HG03039 (cell line): ENCODE results near the gene CDNF.
"Not testable (repeated sequence)": the region's sequence is repeated elsewhere in the genome, so short reads cannot be mapped to it uniquely, and the experiment has no call there.

Experiments
- ATAC-seq: cut with Tn5 transposase; IDR thresholded peaks from one replicate; pipeline ENCODE4 v1.9.1; 2021; ENCODE audit warnings: mild to moderate bottlenecking, moderate library complexity; ENCODE audit not compliant: unreplicated experiment

The CDNF gene

GRCh38 chr10:14837757-14838581 lies at the start of gene CDNF, which contains the start of the genes HSPA14 and MSANTD7:
Gene CDNF, minus strand, starts transcription at chr10:14838037. Its CDS starts 91 bp downstream, at chr10:14837946.
Gene HSPA14, plus strand, starts transcription at chr10:14838306. Its CDS starts 97 bp downstream, at chr10:14838403.
Gene MSANTD7, plus strand, starts transcription at chr10:14838306. Its CDS starts 3,979 bp downstream, at chr10:14842285.
- ATAC-seq, result peak; percentile 93

DNA sequence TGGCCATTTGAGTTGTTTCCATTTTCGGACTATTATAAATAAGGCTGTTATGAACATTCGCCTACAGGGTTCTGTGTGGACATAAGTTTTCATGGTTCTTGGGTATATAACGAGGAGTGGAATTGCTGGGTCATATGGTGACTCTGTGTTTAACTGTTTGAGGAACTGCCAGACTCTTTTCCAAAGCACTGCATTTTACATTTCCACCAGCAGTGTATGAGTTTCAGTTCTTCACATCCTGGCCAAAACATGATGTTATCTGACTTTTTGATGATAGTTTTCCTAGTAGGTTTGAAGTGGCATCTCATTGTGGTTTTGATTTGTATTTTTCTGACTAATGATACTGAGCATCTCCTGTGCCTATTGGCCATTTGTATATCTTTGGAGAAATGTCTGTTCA lies 46.2 kb upstream of the CDNF start:
- ATAC-seq, result no peak

- ATAC-seq, result no peak
These were observed 42.4 kb upstream of the CDNF start for GRCh38 chr10:14880229-14880628.

GRCh38 chr10:14879928-14880193 lies 42.0 kb upstream of the CDNF start:
- ATAC-seq, result no peak

GRCh38 chr10:14879124-14879927 lies 41.5 kb upstream of the CDNF start:
- peak; percentile 13 for ATAC-seq

DNA sequence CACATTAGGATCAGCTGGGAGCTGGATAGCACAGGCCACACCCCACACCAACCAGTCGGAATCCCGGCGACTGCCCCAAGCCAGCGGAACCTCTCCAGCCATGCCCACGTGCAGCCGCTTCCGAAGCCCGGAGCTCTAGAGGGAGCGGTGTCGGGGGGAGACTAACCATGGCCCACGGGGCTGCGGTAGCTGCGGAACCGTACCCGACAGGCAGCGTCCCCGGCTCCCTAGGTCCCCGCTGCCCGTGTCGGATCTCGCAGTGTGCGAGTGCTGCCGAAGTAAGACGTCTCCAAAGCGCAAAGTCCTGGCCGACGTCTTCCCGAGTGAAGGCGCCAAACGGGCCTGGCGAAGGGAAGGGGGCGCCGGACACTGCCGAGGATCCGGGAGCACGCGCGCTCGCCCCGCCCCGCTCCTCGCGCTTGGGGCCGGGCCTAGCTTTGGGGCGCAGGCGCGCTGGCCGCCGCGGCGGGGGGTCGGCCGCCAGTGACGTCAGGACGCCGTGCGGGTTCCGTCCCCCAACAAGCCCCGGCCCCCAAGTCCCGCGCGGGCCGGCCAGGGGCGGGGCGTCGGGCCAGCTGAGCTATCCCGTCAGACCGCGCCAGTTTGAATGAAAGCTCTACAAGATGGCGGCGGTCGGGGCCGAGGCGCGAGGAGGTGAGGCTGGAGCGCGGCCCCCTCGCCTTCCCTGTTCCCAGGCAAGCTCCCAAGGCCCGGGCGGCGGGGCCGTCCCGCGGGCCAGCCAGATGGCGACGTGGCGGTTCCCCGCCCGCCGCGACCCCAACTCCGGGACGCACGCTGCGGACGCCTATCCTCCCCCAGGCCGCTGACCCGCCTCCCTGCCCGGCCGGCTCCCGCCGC lies 40.7 kb upstream of the CDNF start, which contains the start of gene SUV39H2:
Gene SUV39H2 (plus strand): TSS at position 601 of the 858 bp plus-strand sequence. CDS start 23 bp downstream, at position 624.
- peak; percentile 86 for ATAC-seq

DNA sequence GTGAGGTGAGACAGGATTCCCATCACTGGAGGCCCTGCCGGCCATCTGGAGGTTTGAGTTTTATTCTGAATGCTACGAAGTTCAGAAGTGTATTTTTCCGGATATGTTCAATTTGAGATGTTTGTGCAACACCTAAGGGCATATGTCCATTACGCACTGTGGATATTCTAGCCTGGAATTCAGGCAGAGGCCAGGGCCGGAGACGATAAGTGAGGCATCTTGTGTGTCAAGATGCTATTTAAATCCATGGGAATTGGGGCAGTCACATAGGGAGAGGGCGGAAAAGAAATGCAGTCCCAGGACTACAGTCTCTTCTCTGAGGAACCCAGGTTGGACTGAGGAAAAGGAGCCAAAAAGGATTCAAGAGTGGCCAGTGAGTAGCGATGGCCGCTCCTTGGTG lies 38.9 kb upstream of the CDNF start:
- ATAC-seq, result no peak

DNA sequence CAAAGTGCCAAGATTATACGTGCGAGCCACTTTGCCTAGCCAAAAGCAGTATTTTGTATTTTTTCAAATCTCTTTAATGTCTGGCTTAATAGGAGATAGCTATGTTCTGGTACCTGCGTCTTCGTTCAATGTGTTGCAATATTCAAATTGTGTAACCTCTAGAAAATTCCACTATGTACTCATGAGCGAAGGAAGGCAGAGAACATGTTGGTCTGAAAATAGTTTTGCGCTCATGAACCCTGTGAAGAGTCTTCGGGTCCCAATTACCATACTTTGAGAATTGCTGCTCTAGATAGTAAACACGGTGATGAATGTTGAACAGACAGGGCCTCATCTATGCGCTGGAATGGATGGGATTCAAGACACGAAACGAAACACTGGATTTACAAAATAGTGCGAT lies 38.1 kb upstream of the CDNF start:
- ATAC-seq, result no peak

GRCh38 chr10:14873090-14873760 lies 35.4 kb upstream of the CDNF start:
- ATAC-seq, result no peak

DNA sequence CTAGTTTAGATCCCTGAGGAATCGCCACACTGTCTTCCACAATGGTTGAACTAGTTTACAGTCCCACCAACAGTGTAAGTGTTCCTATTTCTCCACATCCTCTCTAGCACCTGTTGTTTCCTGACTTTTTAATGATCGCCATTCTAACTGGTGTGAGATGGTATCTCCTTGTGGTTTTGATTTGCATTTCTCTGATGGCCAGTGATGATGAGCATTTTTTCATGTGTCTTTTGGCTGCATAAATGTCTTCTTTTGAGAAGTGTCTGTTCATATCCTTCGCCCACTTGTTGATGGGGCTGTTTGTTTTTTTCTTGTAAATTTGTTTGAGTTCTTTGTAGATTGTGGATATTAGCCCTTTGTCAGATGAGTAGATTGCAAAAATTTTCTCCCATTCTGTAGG lies 27.0 kb upstream of the CDNF start:
- ATAC-seq, result not testable (repeated sequence)

GRCh38 chr10:14864466-14864865 lies 26.6 kb upstream of the CDNF start:
- not testable (repeated sequence) for ATAC-seq

DNA sequence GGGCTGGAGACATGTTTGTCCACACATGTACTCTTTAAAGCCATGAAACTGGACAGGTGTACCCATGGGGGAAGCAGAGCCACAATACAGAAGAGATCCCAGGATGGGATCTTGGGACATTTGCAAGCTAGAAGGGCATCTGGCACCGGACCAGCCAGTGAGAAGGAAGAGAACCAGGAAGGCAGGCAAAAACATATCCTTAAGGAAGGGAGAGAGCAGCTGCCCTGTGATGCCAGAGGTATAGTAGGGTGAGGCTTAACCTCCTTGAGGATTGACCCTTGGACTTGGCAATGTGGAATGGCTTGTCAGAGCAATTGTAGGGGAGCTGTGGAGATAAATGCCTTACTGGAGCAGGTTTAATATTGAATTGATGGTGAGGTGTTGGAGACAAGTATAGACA lies 23.0 kb upstream of the CDNF start:
- ATAC-seq, result no peak

DNA sequence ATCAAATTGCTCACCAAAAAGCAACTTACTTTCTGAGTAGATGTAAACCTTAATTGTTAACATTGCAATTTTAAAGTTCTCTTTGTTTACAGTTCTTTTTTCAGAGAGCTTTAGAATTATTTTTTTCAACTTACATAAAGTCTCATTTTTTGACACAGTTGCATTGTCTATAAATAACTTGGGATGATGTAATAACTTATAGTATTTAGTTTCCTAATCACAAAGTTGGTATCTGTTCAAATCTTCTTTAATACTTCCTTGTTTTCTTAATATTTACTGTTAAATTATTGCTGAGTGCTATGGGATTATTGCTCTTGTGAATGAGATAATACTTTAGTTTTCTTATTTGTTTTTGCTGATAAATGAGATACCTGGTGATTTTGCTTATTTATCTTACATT lies 21.9 kb upstream of the CDNF start:
- no peak for ATAC-seq

GRCh38 chr10:14859043-14859442 lies 21.2 kb upstream of the CDNF start:
- no peak for ATAC-seq

DNA sequence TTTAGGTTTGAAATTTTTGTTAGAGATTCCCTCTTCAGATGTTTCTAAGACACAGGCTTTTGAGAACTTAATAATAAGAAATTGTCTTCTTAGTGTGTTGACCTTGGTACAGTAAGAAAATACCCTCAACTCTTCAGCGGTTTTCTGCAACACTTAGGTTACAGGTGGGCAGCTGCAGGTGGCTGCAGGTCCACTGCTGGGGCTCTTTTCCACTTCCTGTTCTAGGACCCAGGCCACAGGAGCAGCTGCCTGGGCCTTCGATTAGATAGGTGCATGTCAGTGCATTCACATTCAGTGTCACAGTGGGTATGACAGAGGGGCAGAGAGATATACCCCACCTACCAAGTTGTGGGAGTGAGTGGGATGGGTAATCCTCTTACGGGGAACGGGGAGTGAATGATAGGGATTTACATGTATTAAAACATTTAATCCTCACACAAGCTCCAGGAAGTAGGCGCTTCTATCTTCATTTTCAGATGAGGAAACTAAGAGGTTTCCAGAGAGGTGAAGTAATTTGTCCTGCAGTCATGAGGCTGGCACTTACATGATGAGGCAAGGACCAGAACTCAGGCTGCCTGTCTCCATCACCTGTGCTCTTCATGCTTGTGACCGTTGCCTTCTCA lies 20.6 kb upstream of the CDNF start:
- no peak for ATAC-seq

DNA sequence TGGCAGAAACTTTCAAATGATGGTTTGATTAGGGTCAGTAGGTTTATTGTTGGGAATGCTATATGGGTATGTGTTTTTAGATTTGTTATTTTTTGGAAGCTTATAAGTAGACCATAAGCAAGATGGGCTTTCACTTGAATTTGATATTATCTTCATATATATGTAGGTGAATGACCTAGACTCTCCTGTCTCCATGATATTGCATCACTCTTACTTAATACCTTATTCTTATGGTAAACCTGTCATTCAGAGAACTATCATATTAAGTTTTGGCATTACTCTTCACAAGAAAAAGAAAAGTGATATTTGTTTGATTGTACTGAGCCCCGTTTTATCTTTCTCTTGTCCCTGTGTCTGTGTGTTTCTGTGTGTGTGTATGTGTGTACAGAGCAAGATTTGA lies 17.6 kb upstream of the CDNF start:
- ATAC-seq, result no peak

DNA sequence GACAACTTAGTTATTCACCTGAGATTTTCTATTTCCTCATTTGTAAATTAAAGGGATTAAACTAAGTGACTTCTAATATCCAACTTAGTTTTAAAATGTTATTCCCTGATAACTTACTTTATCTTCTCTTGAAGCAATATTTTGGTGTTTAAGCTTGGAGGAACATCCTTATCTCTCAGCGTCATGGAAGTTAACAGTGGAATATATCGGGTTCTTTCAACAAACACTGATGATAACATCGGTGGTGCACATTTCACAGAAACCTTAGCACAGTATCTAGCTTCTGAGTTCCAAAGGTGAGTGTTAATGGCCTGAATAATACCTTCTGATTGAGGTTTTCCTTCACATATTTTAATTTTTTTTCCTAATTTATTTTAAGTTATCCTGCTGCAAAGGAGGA lies 14.4 kb upstream of the CDNF start:
- ATAC-seq, result no peak

DNA sequence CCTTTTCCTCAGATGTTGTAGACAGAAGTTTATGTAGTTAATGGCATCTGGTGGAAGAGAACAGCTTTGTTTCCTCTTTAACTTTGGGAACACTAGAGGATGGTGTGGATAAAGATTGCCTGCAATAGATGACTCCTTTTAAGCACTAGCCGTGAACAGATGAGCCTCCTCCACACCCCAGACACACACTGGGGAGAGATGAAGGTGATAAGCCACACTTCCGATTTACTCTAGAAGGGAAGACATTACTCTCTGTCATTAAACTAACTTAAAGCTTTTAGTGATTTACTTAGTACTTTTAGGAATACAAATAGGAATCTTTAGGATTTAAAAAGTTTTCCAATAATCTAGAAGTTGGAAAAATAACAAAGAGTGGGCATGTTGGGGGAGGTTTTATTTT lies 7.1 kb upstream of the CDNF start:
- no peak for ATAC-seq

DNA sequence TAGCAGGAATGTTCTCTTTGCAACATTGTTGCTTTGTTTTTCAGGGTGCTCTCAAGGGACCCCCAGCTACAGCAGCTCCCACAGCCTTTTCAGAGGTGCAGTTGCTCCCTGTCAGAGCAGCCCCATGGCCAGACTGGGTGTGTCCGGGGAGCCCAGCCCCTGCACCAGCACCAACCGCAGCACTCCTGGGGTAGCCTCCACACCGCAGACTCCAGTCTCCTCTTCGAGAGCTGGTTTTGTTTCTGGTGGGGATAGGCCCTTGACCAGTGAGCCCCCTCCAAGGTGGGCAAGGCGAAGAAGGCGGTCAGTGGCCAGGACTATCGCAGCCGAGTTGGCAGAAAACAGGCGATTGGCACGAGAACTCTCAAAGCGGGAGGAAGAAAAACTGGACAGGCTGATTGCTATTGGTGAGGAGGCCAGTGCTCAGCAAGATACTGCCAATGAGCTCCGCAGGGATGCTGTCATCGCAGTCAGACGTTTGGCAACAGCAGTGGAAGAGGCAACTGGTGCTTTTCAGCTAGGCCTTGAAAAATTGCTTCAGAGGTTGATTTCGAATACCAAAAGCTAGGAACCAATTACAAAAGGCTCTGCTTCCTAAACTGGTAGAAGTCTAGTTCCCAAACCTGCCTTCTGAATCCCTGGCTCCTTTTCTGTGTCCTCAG lies 5.6 kb upstream of the CDNF start:
- no peak for ATAC-seq

GRCh38 chr10:14840178-14840577 lies 2.3 kb upstream of the CDNF start:
- no peak for ATAC-seq
